Measurements from ENCODE around the gene LRRC61.

The LRRC61 gene

DNA sequence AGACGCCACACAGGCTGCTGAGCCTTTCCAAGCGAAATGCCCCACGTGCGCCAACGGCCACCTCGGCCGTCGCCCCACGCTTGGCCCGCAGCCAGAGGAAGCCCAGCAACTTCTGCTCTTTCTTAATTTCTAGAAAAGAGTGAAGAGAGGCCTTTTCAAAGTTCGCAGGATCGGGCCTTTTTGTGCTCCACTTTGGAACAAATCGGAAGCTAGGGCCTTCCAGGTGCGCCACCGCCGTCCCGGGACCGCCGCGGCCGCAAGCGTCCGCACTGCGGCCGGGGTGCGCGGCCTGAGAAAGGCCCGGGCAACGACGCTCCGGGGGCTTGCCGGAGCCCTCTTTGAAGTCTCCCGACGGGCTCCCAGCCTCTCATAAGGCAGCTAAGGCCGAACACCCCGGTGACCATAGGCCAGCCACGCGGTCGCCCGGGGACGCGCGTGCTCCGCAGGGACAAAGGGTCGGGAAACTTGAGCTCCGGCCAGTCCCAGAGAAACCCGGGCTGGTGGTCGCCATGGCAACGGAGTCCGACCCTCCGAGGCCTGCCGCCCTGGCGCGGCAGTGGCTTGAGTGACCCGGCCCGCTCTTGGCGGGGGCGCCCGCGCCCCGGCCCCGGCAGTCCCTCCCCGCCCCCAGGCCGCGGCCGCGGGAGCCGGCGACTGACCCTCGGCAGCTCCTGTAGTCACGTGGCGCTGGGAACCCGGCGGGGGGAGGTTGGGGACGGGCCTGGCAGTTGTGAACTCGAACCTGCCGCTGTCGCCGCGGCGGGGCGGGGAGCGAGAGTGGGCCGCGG, 45.1 kb downstream of the LRRC61 start, which contains the start of gene REPIN1:
Gene REPIN1 (plus strand): TSS at position 727 of the 788 bp plus-strand sequence. CDS start 890 bp downstream, outside the sequence.
- TF ChIP-seq, protein P1, sequence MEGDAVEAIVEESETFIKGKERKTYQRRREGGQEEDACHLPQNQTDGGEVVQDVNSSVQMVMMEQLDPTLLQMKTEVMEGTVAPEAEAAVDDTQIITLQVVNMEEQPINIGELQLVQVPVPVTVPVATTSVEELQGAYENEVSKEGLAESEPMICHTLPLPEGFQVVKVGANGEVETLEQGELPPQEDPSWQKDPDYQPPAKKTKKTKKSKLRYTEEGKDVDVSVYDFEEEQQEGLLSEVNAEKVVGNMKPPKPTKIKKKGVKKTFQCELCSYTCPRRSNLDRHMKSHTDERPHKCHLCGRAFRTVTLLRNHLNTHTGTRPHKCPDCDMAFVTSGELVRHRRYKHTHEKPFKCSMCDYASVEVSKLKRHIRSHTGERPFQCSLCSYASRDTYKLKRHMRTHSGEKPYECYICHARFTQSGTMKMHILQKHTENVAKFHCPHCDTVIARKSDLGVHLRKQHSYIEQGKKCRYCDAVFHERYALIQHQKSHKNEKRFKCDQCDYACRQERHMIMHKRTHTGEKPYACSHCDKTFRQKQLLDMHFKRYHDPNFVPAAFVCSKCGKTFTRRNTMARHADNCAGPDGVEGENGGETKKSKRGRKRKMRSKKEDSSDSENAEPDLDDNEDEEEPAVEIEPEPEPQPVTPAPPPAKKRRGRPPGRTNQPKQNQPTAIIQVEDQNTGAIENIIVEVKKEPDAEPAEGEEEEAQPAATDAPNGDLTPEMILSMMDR (IDR thresholded peaks at IDR 0.05): no peak
- H3K4me3 Mint-ChIP-seq: peak within 1 kb of the TSS; percentile 92
- H3K9me3 Mint-ChIP-seq: no peaks in the 10 kb centered on the region
- H3K27ac Mint-ChIP-seq: peak within 1 kb of the TSS; percentile 99
- peak; percentile 95 for DNase-seq
- H3K36me3 Mint-ChIP-seq (ENCODE audit: low read depth): peaks cover 14% of the 10 kb centered on the region
- no peaks in the 10 kb centered on the region for H3K27me3 Mint-ChIP-seq (ENCODE audit: low read depth, poor library complexity)
- H3K4me1 Mint-ChIP-seq: peaks cover 64% of the 10 kb centered on the region

DNA sequence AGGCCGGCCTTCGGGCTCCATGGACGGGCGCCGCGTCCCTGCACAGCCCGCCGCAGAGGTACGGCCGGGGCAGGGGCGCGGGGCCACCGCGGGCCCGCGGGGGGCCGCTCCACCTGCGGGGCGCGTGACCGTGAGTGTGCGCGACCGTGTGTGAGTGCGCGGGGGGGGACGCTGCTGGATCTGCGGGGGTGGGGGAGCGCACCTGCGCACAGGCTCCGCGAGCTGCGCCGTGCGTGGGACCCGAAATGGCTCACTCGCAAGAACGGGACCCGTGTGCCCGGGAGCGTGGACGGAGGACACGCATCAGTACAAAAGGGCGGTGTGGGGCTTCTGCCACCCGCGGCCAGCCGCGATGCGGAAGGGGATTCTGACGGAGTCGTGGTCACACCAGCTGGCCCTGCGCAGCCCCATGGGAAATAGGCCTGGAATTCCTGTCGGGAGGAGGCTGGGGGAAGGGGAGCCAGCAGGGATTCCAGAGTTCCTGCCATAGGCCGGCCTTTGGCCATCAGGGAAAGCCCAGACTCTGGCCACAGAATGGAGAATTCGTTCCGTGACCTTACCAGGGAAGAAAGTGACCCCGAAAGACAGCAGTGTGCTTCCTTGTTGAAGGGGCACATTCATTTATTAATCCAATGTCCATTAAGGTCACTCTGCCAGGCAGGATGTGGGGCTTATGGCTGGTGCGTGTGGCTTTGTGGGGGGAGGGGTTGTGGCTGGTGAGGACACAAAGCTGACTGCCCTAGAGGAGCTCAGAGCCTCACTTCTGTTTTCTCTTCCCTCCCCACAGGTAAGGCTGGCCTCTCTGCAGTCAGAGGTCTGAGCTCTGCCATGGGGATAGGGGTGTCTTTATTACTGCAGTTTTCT, 46.0 kb downstream of the LRRC61 start:
- Mint-ChIP-seq H3K27ac (peak overlapping the region; percentile 99), H3K4me3 (peak overlapping the region; percentile 92), H3K27me3 (ENCODE audit: low read depth, poor library complexity) (no peaks in the 10 kb centered on the region), H3K36me3 (ENCODE audit: low read depth) (peaks cover 23% of the 10 kb centered on the region), H3K9me3 (no peaks in the 10 kb centered on the region), H3K4me1 (peaks cover 64% of the 10 kb centered on the region)
- DNase-seq: peak; percentile 81
- TF ChIP-seq, protein P1 (IDR thresholded peaks at IDR 0.05): no peak

DNA sequence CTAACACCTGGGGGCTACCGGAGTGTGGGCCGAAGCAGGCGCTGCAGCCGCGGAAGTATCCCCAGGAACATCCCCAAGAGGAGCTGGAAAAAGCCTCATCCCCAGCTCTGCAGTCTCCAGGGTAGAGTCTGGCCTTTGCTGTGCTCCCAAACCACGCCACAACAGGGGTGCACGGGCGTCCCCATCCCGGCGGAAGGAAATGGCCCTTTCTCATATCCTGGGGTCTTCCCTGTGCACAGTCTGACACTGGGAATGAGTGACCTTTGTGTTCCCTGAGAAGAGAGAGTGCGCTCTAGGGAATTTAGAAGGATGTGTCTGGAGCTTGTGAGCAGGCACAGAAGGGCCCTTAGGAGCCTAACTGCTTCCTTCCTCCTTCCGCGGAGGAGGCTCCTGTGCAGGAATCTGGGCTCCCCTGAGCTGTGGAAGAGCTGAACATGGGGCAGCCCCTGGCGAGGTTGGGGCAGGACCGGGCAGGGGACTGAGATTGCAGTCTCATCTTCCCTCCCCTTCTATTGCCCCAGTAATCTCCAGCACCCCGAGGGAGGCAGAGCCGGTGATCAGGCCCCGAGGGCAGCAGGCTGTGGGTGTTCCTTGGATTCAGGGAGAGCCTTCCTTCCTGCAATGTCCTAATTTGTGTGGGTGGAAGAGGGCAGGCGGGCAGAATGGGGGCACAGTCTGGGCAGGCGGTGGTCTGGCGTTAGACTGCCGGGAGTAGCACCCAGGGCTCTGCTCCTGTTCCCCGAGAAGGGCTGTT, 46.8 kb downstream of the LRRC61 start:
- Mint-ChIP-seq H3K4me3 (peak overlapping the region; percentile 92), H3K27me3 (ENCODE audit: low read depth, poor library complexity) (no peaks in the 10 kb centered on the region), H3K4me1 (peaks cover 67% of the 10 kb centered on the region), H3K27ac (peak overlapping the region; percentile 99), H3K36me3 (ENCODE audit: low read depth) (peaks cover 31% of the 10 kb centered on the region), H3K9me3 (no peaks in the 10 kb centered on the region)
- no peak for DNase-seq
- TF ChIP-seq, protein P1 (IDR thresholded peaks at IDR 0.05): no peak

DNA sequence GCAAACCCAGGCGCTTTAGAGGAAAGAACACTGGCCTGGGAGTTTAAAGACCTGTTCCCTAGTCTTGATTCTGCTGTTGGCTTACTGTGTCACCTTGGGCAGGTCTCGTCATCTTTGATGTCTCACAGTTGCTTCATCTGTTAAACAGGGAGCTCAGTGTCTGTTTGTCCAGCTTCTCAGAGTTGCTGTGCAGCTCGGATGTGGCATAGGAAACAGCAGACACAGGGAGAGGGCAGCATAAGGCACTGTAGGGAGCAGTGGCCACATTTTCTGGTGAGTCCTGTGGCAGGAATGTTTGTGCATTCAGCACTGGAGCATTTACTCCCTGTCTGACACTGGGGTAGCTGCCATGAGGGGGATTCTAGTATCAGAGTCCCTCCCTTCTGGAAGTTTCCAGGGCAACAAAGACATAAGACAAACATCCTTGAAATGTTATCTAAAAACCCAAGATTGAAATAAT, 47.5 kb downstream of the LRRC61 start:
- Mint-ChIP-seq H3K27ac (peak overlapping the region; percentile 99), H3K4me1 (peaks cover 65% of the 10 kb centered on the region), H3K36me3 (ENCODE audit: low read depth) (peaks cover 31% of the 10 kb centered on the region), H3K27me3 (ENCODE audit: low read depth, poor library complexity) (no peaks in the 10 kb centered on the region), H3K4me3 (peak overlapping the region; percentile 92), H3K9me3 (no peaks in the 10 kb centered on the region)
- no peak for DNase-seq
- TF ChIP-seq, protein P1 (IDR thresholded peaks at IDR 0.05): no peak

DNA sequence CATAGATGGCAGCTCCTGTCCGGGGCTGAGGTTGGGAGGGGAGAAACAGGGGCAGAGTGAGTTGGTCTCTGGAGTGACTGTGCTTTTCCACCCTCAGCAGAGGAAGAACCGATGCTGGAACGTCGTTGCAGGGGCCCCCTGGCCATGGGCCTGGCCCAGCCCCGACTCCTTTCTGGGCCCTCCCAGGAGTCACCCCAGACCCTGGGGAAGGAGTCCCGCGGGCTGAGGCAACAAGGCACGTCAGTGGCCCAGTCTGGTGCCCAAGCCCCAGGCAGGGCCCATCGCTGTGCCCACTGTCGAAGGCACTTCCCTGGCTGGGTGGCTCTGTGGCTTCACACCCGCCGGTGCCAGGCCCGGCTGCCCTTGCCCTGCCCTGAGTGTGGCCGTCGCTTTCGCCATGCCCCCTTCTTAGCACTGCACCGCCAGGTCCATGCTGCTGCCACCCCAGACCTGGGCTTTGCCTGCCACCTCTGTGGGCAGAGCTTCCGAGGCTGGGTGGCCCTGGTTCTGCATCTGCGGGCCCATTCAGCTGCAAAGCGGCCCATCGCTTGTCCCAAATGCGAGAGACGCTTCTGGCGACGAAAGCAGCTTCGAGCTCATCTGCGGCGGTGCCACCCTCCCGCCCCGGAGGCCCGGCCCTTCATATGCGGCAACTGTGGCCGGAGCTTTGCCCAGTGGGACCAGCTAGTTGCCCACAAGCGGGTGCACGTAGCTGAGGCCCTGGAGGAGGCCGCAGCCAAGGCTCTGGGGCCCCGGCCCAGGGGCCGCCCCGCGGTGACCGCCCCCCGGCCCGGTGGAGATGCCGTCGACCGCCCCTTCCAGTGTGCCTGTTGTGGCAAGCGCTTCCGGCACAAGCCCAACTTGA, 48.2 kb downstream of the LRRC61 start:
- Mint-ChIP-seq H3K27me3 (ENCODE audit: low read depth, poor library complexity) (peaks cover 3% of the 10 kb centered on the region), H3K36me3 (ENCODE audit: low read depth) (peaks cover 31% of the 10 kb centered on the region), H3K9me3 (no peaks in the 10 kb centered on the region), H3K4me3 (no peak overlapping the region), H3K27ac (no peak overlapping the region), H3K4me1 (peaks cover 65% of the 10 kb centered on the region)
- TF ChIP-seq, protein P1 (IDR thresholded peaks at IDR 0.05): no peak
- no peak for DNase-seq
